MM.1S (cell line): Measurements from ENCODE around the gene CALR3.

Source experiments
- CTCF ChIP-seq: fragments of 300-600 bp; sonication (generic); IDR thresholded peaks from 2 replicates; pipeline ENCODE4 v1.5.1; 2016; ENCODE audit warnings: antibody characterized with exemption, low read length, mixed read lengths
- EZH2phosphoT487 ChIP-seq: fragments of 300-600 bp; sonication (generic); IDR thresholded peaks from 2 replicates; pipeline ENCODE4 v1.6.1; 2018; ENCODE audit warnings: antibody characterized with exemption, low read length

GRCh38 chr19:16463991-16464575, 31.9 kb downstream of the CALR3 start:
- TF ChIP-seq CTCF (no peak), EZH2phosphoT487 (no peak)
